K562 (cell line): ENCODE measurements around the gene GOPC. TPM values are rescaled to one million over a fixed set of nuclear protein-coding genes. Genes with fewer than 3 reads are reported as not detected.

ENCODE experiments used
- CBX1 ChIP-seq: sonication (generic); IDR thresholded peaks from 2 replicates; pipeline ENCODE4 v1.6.1; 2016; ENCODE audit warnings: antibody characterized with exemption, low read depth, mild to moderate bottlenecking
- DPF2 ChIP-seq: fragments of 450-650 bp; IDR thresholded peaks from 2 replicates; pipeline ENCODE4 v1.6.1; 2016
- HDAC1 ChIP-seq, 2 experiments: fragments of 450-650 bp; IDR thresholded peaks; 2 replicates each; pipeline ENCODE4 v1.6.1; 2016 to 2017; ENCODE audit warnings: inconsistent platforms in 1 of 2, mild to moderate bottlenecking in 1 of 2, moderate library complexity in 1 of 2
- ILK ChIP-seq: fragments of 450-650 bp; IDR thresholded peaks from 2 replicates; pipeline ENCODE4 v1.6.1; 2016; ENCODE audit warnings: missing genetic modification characterization, low read depth, mild to moderate bottlenecking, missing compliant biosample characterization, moderate library complexity, borderline replicate concordance
- KAT7 ChIP-seq: sonication (generic); formaldehyde crosslinking; IDR thresholded peaks from 2 replicates; pipeline ENCODE4 v1.8.0; 2022; ENCODE audit warnings: missing genetic modification reagents, mild to moderate bottlenecking, borderline replicate concordance
- KLF16 ChIP-seq: IDR thresholded peaks from 2 replicates; pipeline ENCODE4 v1.6.1; 2016; ENCODE audit warnings: antibody characterized with exemption
- NFE2 ChIP-seq: IDR thresholded peaks from 2 replicates; pipeline ENCODE4 v1.6.1; 2014; ENCODE audit warnings: antibody characterized with exemption, low read depth
- POLR2B ChIP-seq: fragments of 450-650 bp; IDR thresholded peaks from 2 replicates; pipeline ENCODE4 v1.6.1; 2018; ENCODE audit warnings: low read depth; ENCODE audit not compliant: partially characterized antibody
- SMAD2 ChIP-seq: fragments of 150-350 bp; IDR thresholded peaks from 2 replicates; pipeline ENCODE4 v1.6.1; 2014; ENCODE audit warnings: low read depth, mild to moderate bottlenecking, low read length
- SRSF7 ChIP-seq: fragments of 200-400 bp; formaldehyde crosslinking; optimal IDR thresholded peaks from 2 replicates; pipeline ENCODE3; 2017; ENCODE audit warnings: mild to moderate bottlenecking, low read depth, low read length
- TCF15 ChIP-seq: fragments of 250-450 bp; sonication (Bioruptor Pico); IDR thresholded peaks from 2 replicates; pipeline ENCODE4 v1.8.0; 2022; ENCODE audit warnings: moderate library complexity, mild to moderate bottlenecking, inconsistent platforms
- ZNF347 ChIP-seq: fragments of 450-650 bp; formaldehyde crosslinking; IDR thresholded peaks from 2 replicates; pipeline ENCODE4 v1.4.0; 2020; ENCODE audit warnings: low read depth, mild to moderate bottlenecking, moderate library complexity
- polyA plus RNA-seq, 8 experiments: library from polyadenylated mRNA; depleted of rRNA in 4 of 8; stranded (reverse) in 5 of 8; unstranded in 3 of 8; fragments of >200 nt; fragmentation: Nextera tagmentation in 2 of 8; fragmentation: Illumina TruSeq in 1 of 8; extraction: Ambion mirVana in 2 of 8; extraction: Trizol in 1 of 8; gene quantifications; 2 replicates each; pipeline versions ENCODE4 v1.2.1 to v1.2.3, GENCODE V29; 2011 to 2014; ENCODE audit warnings: inconsistent platforms in 1 of 8, missing spikeins in 1 of 8
- total RNA-seq, 7 experiments: library from RNA; depleted of rRNA in 6 of 7; stranded (reverse); fragments of >200 nt in 6 of 7; fragmentation: Illumina TruSeq in 2 of 7; extraction: Trizol in 2 of 7; gene quantifications; 2 replicates each; pipeline versions ENCODE4 v1.2.1 to v1.2.3, GENCODE V29; 2011 to 2021; ENCODE audit warnings: low replicate concordance in 1 of 7
- TF ChIP-seq, protein P1 (sequence below): fragments of 450-650 bp; IDR thresholded peaks from 2 replicates; pipeline ENCODE4 v1.6.1; 2018; ENCODE audit not compliant: partially characterized antibody
- TF ChIP-seq, protein P2 (sequence below), 2 experiments: fragments of 450-650 bp; IDR thresholded peaks; 2 replicates each; pipeline ENCODE4 v1.6.1; 2016; ENCODE audit warnings: mild to moderate bottlenecking in 2 of 2, borderline replicate concordance in 1 of 2, low read depth in 1 of 2, moderate library complexity in 1 of 2
- TF ChIP-seq, protein P3 (sequence below): fragments of 250-450 bp; sonication (Bioruptor Pico); IDR thresholded peaks from 2 replicates; pipeline ENCODE4 v1.8.0; 2021; ENCODE audit warnings: moderate library complexity, mild to moderate bottlenecking, inconsistent platforms

Gene GOPC
- total and polyA plus RNA-seq, 9 of the 15 experiments (the other 6 are each of a cell fraction or from before 2014, with no cell fraction given), result 10.0 to 32.2 (median 25.6) TPM

GRCh38 chr6:117595099-117595923, 7.0 kb downstream of the GOPC start (continued):
- TF ChIP-seq TCF15 (CRISPR knock-in tag), result no peak
- TF ChIP-seq, protein P1, sequence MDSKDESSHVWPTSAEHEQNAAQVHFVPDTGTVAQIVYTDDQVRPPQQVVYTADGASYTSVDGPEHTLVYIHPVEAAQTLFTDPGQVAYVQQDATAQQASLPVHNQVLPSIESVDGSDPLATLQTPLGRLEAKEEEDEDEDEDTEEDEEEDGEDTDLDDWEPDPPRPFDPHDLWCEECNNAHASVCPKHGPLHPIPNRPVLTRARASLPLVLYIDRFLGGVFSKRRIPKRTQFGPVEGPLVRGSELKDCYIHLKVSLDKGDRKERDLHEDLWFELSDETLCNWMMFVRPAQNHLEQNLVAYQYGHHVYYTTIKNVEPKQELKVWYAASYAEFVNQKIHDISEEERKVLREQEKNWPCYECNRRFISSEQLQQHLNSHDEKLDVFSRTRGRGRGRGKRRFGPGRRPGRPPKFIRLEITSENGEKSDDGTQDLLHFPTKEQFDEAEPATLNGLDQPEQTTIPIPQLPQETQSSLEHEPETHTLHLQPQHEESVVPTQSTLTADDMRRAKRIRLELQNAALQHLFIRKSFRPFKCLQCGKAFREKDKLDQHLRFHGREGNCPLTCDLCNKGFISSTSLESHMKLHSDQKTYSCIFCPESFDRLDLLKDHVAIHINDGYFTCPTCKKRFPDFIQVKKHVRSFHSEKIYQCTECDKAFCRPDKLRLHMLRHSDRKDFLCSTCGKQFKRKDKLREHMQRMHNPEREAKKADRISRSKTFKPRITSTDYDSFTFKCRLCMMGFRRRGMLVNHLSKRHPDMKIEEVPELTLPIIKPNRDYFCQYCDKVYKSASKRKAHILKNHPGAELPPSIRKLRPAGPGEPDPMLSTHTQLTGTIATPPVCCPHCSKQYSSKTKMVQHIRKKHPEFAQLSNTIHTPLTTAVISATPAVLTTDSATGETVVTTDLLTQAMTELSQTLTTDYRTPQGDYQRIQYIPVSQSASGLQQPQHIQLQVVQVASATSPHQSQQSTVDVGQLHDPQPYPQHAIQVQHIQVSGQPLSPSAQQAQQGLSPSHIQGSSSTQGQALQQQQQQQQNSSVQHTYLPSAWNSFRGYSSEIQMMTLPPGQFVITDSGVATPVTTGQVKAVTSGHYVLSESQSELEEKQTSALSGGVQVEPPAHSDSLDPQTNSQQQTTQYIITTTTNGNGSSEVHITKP, result no peak
- peak; percentile 88 for TF ChIP-seq DPF2
- TF ChIP-seq, protein P2, sequence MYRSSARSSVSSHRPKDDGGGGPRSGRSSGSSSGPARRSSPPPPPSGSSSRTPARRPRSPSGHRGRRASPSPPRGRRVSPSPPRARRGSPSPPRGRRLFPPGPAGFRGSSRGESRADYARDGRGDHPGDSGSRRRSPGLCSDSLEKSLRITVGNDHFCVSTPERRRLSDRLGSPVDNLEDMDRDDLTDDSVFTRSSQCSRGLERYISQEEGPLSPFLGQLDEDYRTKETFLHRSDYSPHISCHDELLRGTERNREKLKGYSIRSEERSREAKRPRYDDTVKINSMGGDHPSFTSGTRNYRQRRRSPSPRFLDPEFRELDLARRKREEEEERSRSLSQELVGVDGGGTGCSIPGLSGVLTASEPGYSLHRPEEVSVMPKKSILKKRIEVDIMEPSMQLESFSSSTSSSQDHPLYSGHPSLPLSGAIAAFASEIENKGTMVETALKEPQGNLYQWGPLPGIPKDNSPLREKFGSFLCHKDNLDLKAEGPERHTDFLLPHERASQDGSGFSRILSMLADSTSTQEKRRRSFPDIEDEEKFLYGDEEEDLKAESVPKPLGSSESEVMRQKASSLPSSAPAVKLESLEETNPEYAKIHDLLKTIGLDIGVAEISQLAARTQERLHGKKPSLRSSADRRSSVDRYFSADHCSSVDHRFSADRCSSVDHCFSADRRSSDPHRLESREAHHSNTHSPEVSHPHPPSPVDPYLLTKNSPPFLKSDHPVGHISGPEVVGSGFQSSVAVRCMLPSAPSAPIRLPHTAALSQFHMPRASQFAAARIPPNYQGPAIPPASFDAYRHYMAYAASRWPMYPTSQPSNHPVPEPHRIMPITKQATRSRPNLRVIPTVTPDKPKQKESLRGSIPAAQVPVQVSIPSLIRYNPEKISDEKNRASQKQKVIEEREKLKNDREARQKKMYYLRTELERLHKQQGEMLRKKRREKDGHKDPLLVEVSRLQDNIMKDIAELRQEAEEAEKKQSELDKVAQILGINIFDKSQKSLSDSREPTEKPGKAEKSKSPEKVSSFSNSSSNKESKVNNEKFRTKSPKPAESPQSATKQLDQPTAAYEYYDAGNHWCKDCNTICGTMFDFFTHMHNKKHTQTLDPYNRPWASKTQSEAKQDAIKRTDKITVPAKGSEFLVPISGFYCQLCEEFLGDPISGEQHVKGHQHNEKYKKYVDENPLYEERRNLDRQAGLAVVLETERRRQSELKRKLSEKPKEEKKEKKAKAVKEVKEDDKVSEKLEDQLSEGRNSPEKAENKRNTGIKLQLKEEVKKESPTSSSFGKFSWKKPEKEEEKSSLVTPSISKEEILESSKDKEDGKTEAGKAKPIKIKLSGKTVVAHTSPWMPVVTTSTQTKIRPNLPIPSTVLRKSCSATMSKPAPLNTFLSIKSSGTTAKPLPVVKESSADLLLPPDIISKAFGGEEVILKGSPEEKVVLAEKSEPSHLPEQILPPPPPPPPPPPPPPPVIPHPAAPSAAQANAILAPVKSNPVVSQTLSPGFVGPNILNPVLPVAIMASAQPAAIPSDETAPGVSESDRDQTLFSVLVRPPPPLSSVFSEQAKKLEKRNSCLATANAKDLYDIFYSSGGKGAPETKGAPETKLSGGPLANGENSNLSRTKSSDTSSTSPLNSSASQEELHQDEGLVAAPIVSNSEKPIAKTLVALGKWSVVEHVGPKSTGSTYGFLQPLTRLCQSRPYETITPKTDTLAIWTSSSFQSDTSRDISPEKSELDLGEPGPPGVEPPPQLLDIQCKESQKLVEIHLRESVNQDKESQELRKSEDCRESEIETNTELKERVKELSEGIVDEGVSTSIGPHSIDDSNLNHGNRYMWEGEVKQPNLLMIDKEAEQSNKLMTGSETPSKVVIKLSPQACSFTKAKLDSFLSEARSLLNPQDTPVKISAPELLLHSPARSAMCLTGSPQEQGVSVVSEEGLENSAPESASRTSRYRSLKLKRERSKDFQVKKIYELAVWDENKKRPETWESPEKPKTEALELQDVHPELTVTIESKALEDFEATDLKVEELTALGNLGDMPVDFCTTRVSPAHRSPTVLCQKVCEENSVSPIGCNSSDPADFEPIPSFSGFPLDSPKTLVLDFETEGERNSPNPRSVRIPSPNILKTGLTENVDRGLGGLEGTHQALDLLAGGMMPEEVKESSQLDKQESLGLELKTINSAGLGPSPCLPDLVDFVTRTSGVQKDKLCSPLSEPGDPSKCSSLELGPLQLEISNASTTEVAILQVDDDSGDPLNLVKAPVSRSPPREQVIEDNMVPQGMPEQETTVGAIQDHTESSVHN (IDR thresholded peaks at IDR 0.05; ENCODE audit: borderline replicate concordance in 1 of 2, low read depth in 1 of 2), result no peak
- peak; percentile 8 for TF ChIP-seq POLR2B
- TF ChIP-seq CBX1, result no peak
- TF ChIP-seq KLF16, result peak; percentile 52; the same call in 1 of the 2 replicates
- TF ChIP-seq, protein P3, sequence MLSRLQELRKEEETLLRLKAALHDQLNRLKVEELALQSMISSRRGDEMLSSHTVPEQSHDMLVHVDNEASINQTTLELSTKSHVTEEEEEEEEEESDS (CRISPR knock-in tag), result no peak
- TF ChIP-seq ZNF347 (CRISPR knock-in tag), result no peak
- TF ChIP-seq SRSF7, result no peak
- TF ChIP-seq HDAC1 (IDR thresholded peaks at IDR 0.05), result peak in 1 of 2 experiments; percentile 57; a peak in 2 of 4 replicates
- TF ChIP-seq KAT7 (CRISPR knock-in tag), result peak; percentile 31; the same call in 1 of the 2 replicates
- TF ChIP-seq SMAD2, result no peak
- no peak for TF ChIP-seq NFE2
- no peak for TF ChIP-seq ILK
